Aorta (tissue), 5 donors: ENCODE measurements around the gene RACK1. TPM values are rescaled to one million over a fixed set of nuclear protein-coding genes. Genes with fewer than 3 reads are reported as not detected.
A peak's percentile ranks its signal among the peaks of the same experiment; 100 is the strongest.
"Not testable (repeated sequence)": the region's sequence is repeated elsewhere in the genome, so short reads cannot be mapped to it uniquely, and the experiment has no call there.

Experiments
- ATAC-seq: fragments of 200-7000 bp; cut with Tn5 transposase; one replicate; pipeline ENCODE4 v1.9.1; 2022; ENCODE audit warnings: moderate library complexity; ENCODE audit not compliant: low FRiP score
- DNase-seq, 2 donors: peaks; one replicate each; pipeline ENCODE4 v3.0.0-alpha.2; 2020
- H3K27ac ChIP-seq, 2 donors: one replicate each; pipeline ENCODE4 v1.5.1; 2013; ENCODE audit warnings: low read length in 2 of 2, mild to moderate bottlenecking in 2 of 2, moderate library complexity in 2 of 2, control low read depth in 1 of 2, inconsistent platforms in 1 of 2, low read depth in 1 of 2
- H3K27me3 ChIP-seq, 2 donors: one replicate each; pipeline ENCODE4 v1.6.1; 2013; ENCODE audit warnings: control low read depth in 1 of 2, low read length in 1 of 2, mild to moderate bottlenecking in 1 of 2, moderate library complexity in 1 of 2; ENCODE audit not compliant: insufficient read depth in 2 of 2, control insufficient read depth in 1 of 2
- H3K36me3 ChIP-seq, 2 donors: one replicate each; pipeline ENCODE4 v1.6.1; 2013; ENCODE audit warnings: control low read depth in 1 of 2, low read length in 1 of 2, mild to moderate bottlenecking in 1 of 2; ENCODE audit not compliant: insufficient read depth in 2 of 2, control insufficient read depth in 1 of 2
- H3K4me1 ChIP-seq, 2 donors: one replicate each; pipeline ENCODE4 v1.6.1; 2013; ENCODE audit warnings: low read length in 2 of 2, control low read depth in 1 of 2, mild to moderate bottlenecking in 1 of 2, moderate library complexity in 1 of 2; ENCODE audit not compliant: insufficient read depth in 2 of 2, control insufficient read depth in 1 of 2
- H3K4me3 ChIP-seq, 2 donors: one replicate each; pipeline ENCODE4 v1.5.1; 2013; ENCODE audit warnings: low read length in 2 of 2, control low read depth in 1 of 2, mild to moderate bottlenecking in 1 of 2
- H3K9me3 ChIP-seq: one replicate; pipeline ENCODE4 v1.6.1; 2013; ENCODE audit warnings: mild to moderate bottlenecking, low read length; ENCODE audit not compliant: control insufficient read depth
- WGBS, 2 donors: extraction: QIAGEN DNeasy Blood & Tissue Kit; methylation state at CpG; one replicate each; pipeline ENCODE4 v1.1.7; 2013; 5-methylcytosine and 5-hydroxymethylcytosine counted together
- intact Hi-C, 2 donors: fragments of 100-400 bp; cut with DNase I; formaldehyde crosslinking; loops; one replicate each; pipeline versions ENCODE4 v1.14.2 to v1.15.0; 2022
- long read RNA-seq, 2 donors: library from polyadenylated mRNA; unstranded; transcript quantifications; one replicate each; pipeline ENCODE4 v2.0.0, GENCODE V29; 2020 to 2021
- polyA plus RNA-seq, 2 donors: library from polyadenylated mRNA; stranded (reverse); fragments of 200-250 nt; gene quantifications; one replicate each; pipeline ENCODE4 v1.2.3, GENCODE V29; 2013
- total RNA-seq, 2 donors: library from RNA; stranded (reverse); fragmentation: NEBNext Ultra II Directional; extraction: Animal tissue kit (Norgen Biotek cat#: 25700); gene quantifications; one replicate each; pipeline ENCODE4 v1.2.1, GENCODE V29; 2021
- donor health status: healthy with polysubstance abuse.
- donor health status: Bipolar disorder and iron deficiency.
- donor health status: DM: no; HTN: no; CAD: no.
- donor health status: DM: no; HTN: no; CAD: no.
- donor health status: DM: yes; HTN: yes; CAD: no.

The RACK1 gene
- total RNA-seq (1,000 to 10,000 TPM in 1 of 2 donors, 100 to 1,000 TPM in 1; 922 to 1,191 TPM), polyA plus RNA-seq (1,000 to 10,000 TPM; 1,838 to 2,024 TPM)
- long read RNA-seq, donor 1, transcript RACK1-224 (8 exons, 1,150 nt) = minor isoform, 14 of 2,382 reads
- long read RNA-seq, donor 1, transcript RACK1-230 (7 exons, 1,651 nt) = minor isoform, 9 of 2,382 reads
- long read RNA-seq, donor 1, transcript RACK1-210 (8 exons, 1,098 nt) = minor isoform, 47 of 2,382 reads
- long read RNA-seq, donor 1, transcript RACK1-227 (8 exons, 1,403 nt) = major isoform, 2,190 of 2,382 reads
- long read RNA-seq, donor 1, partial matches to known transcripts = 58 of 2,382 reads
- long read RNA-seq, donor 1, other reads (novel, unspliced or antisense) = 56 of 2,382 reads
- long read RNA-seq, donor 2, transcript RACK1-227 (8 exons, 1,403 nt) = major isoform, 373 of 421 reads
- long read RNA-seq, donor 2, transcript RACK1-210 (8 exons, 1,098 nt) = minor isoform, 12 of 421 reads
- long read RNA-seq, donor 2, partial matches to known transcripts = 16 of 421 reads
- long read RNA-seq, donor 2, other reads (novel, unspliced or antisense) = 12 of 421 reads

DNA sequence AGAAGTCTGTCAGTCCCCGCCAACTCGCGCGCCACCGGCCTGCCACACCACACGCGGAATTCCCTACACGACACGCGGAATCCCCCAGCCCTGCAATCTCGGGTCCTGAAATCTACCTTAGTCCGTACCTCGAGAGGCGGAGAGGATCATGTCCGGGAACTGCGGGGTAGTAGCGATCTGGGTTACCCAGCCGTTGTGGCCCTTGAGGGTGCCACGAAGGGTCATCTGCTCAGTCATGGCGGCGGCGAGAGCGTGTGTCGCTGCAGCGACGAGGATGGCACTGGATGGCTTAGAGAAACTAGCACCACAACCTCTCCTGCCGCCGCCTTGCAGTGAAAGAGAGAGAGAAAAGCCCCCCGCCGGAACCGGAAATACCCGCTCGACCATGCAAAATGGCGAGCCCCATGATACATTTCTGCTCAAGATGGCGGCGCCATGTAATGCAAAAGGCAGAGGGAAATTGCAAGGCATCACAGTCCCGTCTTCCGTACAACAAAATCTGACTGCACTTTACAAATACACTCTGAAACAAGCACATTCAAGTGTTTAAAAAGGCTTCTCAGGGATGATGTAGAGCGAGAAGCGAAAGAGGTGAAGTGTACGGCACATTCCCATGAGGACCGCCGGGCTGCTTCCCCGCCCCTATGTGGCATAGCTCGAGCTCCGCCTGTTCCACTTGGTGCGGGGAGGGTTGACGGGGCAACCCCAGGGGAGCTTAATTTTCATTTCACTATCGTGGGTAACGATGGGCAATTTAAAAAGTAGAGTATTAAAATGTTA is at the start of gene RACK1:
TSS of gene RACK1 (minus strand) at position 343 of the 780 bp plus-strand sequence. CDS start at position 237, 106 bp downstream.
- DNase-seq = peak; percentile 92 to 96
- peak; percentile 86 for ATAC-seq
- H3K27ac ChIP-seq = peak within 1 kb of the TSS; percentile 7 to 78
- intact Hi-C loops = loop anchor here (1.0 to 10.0 kb wide), 2 partner anchors 20 to 439 kb away; partner anchors contain the start of genes MGAT1 (in 1 of the 2) and TRIM41 (in 1 of the 2)
- H3K27me3 ChIP-seq = no peaks in the 10 kb centered on the region
- H3K4me1 ChIP-seq = no peaks in the 10 kb centered on the region
- 1% methylated on average over 50 of the region's 50 CpGs for WGBS, 2 donors
- H3K9me3 ChIP-seq = no peaks in the 10 kb centered on the region
- peaks cover 0 to 11% of the 10 kb centered on the region in 2 donors for H3K36me3 ChIP-seq
- peak within 1 kb of the TSS; percentile 57 to 76 for H3K4me3 ChIP-seq

DNA sequence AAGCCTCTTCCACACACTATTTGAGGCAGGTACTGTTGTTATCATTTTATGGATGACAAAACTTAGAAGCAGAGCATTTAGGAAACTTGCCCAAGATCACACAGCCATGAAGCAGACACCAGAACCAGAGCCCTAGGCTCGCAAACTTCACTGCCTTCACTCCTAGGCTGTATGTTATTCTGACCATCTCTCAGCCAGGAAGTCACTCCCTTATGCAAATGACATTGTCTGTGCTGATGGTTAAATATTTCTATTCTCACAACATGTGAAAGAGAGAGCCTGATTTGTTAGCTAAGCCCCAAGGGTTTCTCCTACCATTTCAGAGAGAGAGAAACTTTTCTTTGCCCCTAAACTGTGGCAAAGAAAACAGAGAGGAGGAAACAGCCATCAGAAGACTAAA is 43.6 kb upstream of the RACK1 start:
- intact Hi-C loops, ATAC-seq: not testable (repeated sequence)
- WGBS, 2 donors = 86 to 96% methylated on average over 1 of the region's 1 CpG

DNA sequence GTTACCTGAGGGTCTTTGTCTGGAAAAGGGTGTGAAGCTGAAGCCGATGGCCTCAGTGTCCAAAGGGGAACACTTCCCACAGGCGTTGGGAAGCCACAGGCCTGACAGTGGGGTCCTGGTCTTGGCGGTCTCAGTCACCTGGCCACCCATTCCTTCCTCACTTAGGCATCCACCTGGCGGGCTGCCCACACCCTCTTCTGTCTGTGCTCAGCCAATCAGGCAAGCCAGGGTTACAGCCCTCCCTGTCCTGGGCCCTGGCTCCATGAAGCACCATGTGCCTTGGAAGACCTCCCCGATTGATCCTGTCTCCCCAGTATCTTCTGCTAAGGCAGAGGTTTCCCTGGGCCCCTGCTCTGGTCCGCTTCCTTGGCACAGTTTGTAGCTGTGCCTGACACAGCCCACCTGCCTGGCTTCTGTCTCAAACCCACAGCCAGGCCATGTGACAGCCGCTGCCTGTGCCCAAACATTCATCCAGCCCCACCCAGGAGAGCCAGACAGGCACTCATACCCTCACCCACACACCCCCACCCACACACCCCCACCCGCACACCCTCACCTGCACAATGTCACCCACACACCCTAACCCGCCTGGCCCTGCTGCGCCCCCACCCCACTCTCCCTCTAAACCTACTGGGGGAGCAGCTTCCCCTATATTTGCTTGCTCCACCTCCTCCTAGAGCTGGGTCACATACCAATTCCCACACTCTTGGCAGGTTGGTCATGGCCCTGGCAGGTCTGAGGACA is 42.4 kb upstream of the RACK1 start:
- DNase-seq, H3K27me3 ChIP-seq, H3K4me3 ChIP-seq, intact Hi-C loops, H3K27ac ChIP-seq, H3K4me1 ChIP-seq, H3K9me3 ChIP-seq, H3K36me3 ChIP-seq, ATAC-seq: not testable (repeated sequence)
- 93 to 94% methylated on average over 10 of the region's 10 CpGs for WGBS, 2 donors

More for the DNA sequence above, 43.6 kb upstream of the RACK1 start:
- not testable (repeated sequence) for H3K27ac ChIP-seq, DNase-seq, H3K27me3 ChIP-seq, H3K36me3 ChIP-seq, H3K4me3 ChIP-seq, H3K4me1 ChIP-seq, H3K9me3 ChIP-seq

DNA sequence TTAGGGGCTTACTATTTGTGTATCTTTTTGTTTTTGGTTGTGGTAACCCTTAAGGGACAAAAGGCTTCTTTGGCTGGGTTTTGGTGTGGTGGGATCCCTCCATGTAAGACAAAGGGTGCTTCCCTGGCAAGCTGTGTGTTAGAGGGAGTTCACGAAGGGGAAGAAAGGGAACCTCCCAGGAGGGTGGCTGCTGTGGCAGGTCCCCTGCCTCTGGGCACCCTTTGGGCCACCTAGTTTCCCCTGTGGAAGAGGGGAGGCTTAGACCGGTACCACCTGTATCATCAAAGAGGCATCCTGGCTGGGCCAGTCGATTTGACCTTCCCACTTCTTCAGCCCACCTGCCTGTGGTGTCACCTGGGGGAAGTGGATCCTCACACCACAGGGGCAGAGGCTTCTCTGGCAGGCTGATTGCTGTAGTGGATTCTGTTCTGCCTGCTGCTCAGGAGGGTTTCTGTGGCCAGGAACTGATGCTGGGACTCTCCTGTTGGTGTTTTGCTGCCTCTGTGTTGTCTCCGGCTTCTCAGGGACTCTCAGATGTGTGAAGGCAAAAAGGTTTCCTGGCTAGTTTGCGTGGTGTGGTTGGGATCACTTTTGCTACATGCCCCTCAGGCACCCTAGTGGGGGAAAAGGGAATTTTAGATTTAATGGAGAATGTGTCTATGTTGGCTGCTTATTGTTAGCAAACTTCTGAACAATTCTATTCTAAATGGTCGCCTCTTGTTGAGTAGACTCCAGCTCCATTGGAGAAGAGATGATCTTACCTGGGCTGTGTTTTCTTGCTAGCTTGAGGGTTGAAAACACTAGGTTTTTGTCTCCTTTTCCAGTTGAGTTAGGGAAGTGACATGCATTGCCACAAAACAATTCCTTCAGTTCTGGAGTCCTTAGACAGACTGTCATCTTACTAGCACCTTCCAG is 40.4 kb upstream of the RACK1 start:
- H3K9me3 ChIP-seq, ATAC-seq, H3K4me1 ChIP-seq, H3K36me3 ChIP-seq, intact Hi-C loops, H3K27ac ChIP-seq, H3K4me3 ChIP-seq, H3K27me3 ChIP-seq, DNase-seq: not testable (repeated sequence)
- 53 to 63% methylated on average over 6 of the region's 6 CpGs for WGBS, 2 donors

DNA sequence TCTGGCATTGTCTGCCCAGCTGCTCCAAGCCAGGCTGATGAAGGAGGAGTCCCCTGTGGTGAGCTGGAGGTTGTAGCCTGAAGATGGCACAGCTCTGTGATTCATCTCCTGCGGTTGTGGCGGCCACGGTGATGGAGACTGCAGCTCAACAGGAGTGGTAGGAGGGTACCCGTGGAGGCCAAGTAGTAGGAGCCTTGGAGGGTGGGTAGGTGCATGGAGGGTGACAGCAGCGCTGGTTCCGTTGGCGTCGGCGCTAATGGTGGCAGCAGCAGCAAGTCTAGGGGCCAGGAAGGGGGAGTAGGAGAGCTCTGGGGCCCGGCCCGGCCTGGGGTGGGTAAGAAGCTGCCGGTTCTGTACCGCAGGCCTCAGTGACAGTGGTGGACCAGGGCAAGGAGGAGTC is 39.6 kb upstream of the RACK1 start:
- Histone ChIP-seq H3K36me3 (no peaks in the 10 kb centered on the region), H3K9me3 (no peaks in the 10 kb centered on the region), H3K4me1 (no peaks in the 10 kb centered on the region), H3K4me3 (no peak overlapping the region), H3K27ac (no peak overlapping the region), H3K27me3 (no peaks in the 10 kb centered on the region)
- peak in 1 of 2 donors; percentile 64 for DNase-seq
- intact Hi-C loops = no loop called here
- ATAC-seq = no peak
- WGBS, 2 donors = 82 to 86% methylated on average over 13 of the region's 13 CpGs

DNA sequence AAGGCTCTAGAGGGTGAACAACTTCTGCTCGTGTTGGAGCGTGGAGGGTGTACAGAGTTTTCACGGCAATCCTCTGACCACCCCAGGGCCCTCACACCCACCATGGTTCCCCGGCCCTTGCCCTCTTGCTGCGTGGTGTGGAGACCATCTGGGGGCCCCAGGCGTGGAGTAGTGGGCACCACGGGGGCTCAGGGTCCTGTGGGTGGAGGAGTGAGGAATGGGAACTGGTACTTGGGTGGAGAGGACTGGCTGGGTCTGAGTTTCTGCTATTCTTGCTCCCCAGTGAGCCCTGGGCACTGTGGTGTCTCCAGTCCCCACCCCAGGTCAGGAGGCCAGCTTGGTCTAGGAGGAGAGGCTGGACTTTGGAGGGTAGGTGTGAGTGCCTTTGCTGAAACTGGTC is 39.2 kb upstream of the RACK1 start:
- 83 to 93% methylated on average over 7 of the region's 7 CpGs for WGBS, 2 donors
- DNase-seq (no peak), ATAC-seq (no peak)
- Histone ChIP-seq H3K36me3 (no peaks in the 10 kb centered on the region), H3K9me3 (no peaks in the 10 kb centered on the region), H3K27me3 (no peaks in the 10 kb centered on the region), H3K4me1 (no peaks in the 10 kb centered on the region), H3K27ac (no peak overlapping the region), H3K4me3 (no peak overlapping the region)
- intact Hi-C loops = no loop called here

DNA sequence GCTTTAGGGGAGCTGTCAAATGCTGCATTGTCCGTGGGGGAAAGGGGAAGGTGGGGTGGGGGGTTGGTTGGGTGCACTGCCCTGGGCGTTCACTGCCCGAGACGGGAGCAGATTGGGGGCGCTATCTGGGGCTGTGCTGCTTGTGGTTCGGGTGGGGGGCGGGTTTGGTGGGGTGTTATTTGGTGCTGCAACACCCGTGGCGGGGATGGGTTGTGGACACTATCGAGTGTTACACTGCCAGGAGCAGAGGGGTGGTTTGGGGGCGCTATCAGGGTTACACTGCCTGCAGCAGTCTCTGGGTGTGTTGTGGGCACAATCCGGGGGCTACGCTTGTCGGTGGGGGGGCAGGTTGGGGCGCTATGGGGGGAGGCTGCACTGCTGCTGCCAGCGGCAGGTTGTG is 38.7 kb upstream of the RACK1 start:
- H3K27ac ChIP-seq, H3K27me3 ChIP-seq, intact Hi-C loops, H3K4me3 ChIP-seq, H3K4me1 ChIP-seq, DNase-seq, H3K9me3 ChIP-seq, H3K36me3 ChIP-seq, ATAC-seq: not testable (repeated sequence)
- WGBS, 2 donors = 87 to 90% methylated on average over 16 of the region's 16 CpGs
